ENCODE measurements around the gene CYB5D1.

CYB5D1 gene

DNA sequence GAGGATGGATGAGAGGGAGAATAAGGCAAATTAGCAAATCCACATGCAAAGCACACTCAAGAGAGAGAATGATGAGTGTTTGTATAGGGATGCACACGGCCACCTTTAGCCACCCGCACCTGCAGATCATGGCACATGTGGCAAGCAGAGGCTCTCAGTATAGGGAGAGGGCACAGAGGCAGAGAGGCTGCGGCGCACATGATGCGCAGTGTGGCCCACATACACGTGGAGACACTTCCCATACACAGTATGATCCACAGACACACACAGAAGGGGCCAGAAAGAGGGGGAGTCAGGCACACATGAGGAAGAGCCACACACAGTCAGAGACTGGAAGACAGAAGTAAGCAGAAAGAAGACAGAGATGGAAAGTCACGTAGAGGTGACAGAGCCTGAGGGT lies 24.3 kb downstream of the CYB5D1 start:
- TF ChIP-seq, protein P1, sequence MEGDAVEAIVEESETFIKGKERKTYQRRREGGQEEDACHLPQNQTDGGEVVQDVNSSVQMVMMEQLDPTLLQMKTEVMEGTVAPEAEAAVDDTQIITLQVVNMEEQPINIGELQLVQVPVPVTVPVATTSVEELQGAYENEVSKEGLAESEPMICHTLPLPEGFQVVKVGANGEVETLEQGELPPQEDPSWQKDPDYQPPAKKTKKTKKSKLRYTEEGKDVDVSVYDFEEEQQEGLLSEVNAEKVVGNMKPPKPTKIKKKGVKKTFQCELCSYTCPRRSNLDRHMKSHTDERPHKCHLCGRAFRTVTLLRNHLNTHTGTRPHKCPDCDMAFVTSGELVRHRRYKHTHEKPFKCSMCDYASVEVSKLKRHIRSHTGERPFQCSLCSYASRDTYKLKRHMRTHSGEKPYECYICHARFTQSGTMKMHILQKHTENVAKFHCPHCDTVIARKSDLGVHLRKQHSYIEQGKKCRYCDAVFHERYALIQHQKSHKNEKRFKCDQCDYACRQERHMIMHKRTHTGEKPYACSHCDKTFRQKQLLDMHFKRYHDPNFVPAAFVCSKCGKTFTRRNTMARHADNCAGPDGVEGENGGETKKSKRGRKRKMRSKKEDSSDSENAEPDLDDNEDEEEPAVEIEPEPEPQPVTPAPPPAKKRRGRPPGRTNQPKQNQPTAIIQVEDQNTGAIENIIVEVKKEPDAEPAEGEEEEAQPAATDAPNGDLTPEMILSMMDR (IDR thresholded peaks at IDR 0.05): no peak

DNA sequence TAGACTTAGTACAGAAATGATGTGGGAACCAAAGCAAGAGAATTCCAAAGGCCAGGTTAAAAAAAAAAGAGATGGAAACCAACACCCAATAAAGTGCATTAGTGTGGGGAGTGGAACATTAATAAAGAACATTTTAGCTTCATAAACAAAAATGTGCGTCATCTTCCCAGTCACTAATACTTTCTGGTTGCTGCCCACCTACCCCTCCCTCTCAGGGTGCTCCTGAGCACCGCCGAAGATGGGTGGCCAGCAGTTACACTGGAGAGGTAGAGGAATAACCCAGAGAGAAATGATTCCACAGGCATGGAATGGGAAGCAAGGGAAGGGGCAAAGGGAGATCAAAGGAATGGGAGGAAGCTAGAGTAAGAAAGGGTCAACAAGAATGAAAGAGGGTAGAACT lies 24.8 kb downstream of the CYB5D1 start:
- H3K27me3 ChIP-seq: peaks cover 0 to 22% of the 10 kb centered on the region in 2 donors
- H3K4me3 ChIP-seq: no peak overlapping the region
- H3K4me1 ChIP-seq: peaks cover under 1 to 29% (median 21%) of the 10 kb centered on the region in 4 donors
- DNase-seq: no peak
- H3K9me3 ChIP-seq: no peaks in the 10 kb centered on the region
- TF ChIP-seq, protein P1 (IDR thresholded peaks at IDR 0.05): no peak
- H3K36me3 ChIP-seq: peaks cover 0 to 16% (median 6%) of the 10 kb centered on the region in 3 donors
- peak overlapping the region in 1 of 2 donors; percentile 58 for H3K27ac ChIP-seq
- intact Hi-C loops (cut with DNase I; ENCODE audit: low total_unique reads): no loop called here

More for the DNA sequence above, 24.3 kb downstream of the CYB5D1 start:
- peaks cover 0 to 25% (median 17%) of the 10 kb centered on the region in 4 donors for H3K4me1 ChIP-seq
- no peak for DNase-seq
- peaks cover 0 to 22% of the 10 kb centered on the region in 2 donors for H3K27me3 ChIP-seq
- no peak overlapping the region for H3K27ac ChIP-seq
- H3K36me3 ChIP-seq: peaks cover 0 to 16% (median 6%) of the 10 kb centered on the region in 3 donors
- H3K9me3 ChIP-seq: no peaks in the 10 kb centered on the region
- intact Hi-C loops (cut with DNase I; ENCODE audit: low total_unique reads): no loop called here
- H3K4me3 ChIP-seq: no peak overlapping the region

DNA sequence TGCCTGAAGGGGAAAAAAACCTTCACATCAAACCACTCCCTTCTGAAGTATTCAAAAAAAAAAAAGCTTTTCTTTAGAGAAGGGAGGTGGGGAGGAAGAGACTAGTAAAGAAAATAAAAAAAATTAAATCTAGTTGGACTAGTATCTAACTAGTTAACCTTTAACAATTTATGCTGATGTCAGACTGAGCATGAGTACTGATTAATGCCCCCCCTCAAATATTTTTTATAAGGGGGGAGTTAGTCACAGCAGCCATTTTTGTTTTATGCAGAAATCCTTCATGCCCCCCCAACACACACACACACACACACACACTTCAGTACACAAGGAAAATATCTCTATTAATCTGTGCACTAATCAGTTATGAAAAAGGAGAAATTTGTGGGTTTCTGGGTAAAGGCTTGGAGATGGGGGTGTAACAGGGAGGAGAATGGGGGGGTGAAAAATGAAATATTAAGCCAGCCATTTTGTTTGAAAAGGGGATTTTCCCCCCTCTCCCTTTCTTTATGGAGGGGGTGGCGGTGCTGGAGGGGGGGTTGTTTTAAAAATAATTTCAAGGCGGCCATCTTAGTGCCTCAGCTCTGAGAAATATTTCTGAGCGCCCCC lies 26.1 kb downstream of the CYB5D1 start:
- H3K4me1 ChIP-seq: peaks cover 10 to 42% (median 32%) of the 10 kb centered on the region in 4 donors
- H3K36me3 ChIP-seq: peaks cover 0 to 16% (median 0%) of the 10 kb centered on the region in 3 donors
- intact Hi-C loops (cut with DNase I; ENCODE audit: low total_unique reads): no loop called here
- DNase-seq: no peak
- TF ChIP-seq, protein P1 (IDR thresholded peaks at IDR 0.05): no peak
- H3K27me3 ChIP-seq: peaks cover 0 to 22% of the 10 kb centered on the region in 2 donors
- no peaks in the 10 kb centered on the region for H3K9me3 ChIP-seq
- H3K4me3 ChIP-seq: peak overlapping the region; percentile 62 to 66
- peak overlapping the region; percentile 58 to 80 for H3K27ac ChIP-seq

GRCh38 chr17:7884581-7885366 lies 27.0 kb downstream of the CYB5D1 start:
- H3K27ac ChIP-seq: peak overlapping the region; percentile 80 to 82
- intact Hi-C loops (cut with DNase I; ENCODE audit: low total_unique reads): no loop called here
- no peak for DNase-seq
- H3K9me3 ChIP-seq: no peaks in the 10 kb centered on the region
- TF ChIP-seq, protein P1 (IDR thresholded peaks at IDR 0.05): no peak
- peaks cover 0 to 14% (median 0%) of the 10 kb centered on the region in 3 donors for H3K36me3 ChIP-seq
- peaks cover 15 to 50% (median 41%) of the 10 kb centered on the region in 4 donors for H3K4me1 ChIP-seq
- H3K27me3 ChIP-seq: peaks cover 0 to 22% of the 10 kb centered on the region in 2 donors
- H3K4me3 ChIP-seq: peak overlapping the region; percentile 62 to 66

DNA sequence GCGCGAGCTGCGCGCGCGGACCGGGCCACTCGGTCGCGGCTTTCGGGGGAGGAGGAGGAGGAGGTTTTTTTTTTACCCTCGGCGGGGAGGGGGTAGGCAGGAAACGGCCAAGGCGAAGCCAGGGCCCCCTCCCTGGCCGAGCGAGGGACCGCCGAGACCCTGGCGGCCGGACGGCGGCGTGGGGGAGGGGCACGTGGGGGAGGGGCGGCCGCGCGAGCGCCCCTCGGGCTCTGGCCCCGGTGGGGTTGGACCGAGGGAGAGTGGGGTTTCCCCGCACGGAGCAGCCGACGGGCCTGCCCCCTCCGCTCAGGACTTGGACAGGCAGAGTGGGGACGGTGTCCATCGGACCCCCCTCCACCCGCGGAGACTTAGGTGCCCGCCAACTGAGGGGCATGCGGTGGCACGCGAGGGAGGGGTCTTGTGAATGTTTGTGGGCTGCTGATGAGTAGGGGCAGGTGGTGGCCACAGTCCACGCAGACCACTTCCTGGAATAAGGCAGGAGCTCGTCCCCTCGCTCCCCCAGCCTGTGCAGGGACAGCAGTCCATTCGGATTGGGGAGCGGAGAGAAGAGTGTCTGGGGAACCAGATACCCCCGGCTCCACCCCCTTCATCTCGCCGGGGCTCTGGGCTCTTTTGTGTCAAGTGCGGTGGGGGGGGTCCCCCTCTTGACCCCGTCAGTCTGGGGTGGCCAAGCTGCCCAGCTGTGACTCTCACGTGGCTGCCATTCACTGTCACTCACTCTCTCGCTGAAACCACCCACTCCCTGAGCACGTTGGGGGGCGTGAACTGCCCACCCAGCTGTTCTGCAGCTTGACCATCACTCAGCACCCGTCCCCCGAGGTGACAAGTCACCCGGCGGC lies 27.8 kb downstream of the CYB5D1 start:
- peaks cover 0 to 11% (median 0%) of the 10 kb centered on the region in 3 donors for H3K36me3 ChIP-seq
- peaks cover 0 to 22% of the 10 kb centered on the region in 2 donors for H3K27me3 ChIP-seq
- peak overlapping the region; percentile 80 to 82 for H3K27ac ChIP-seq
- peak; percentile 45 to 73 for DNase-seq
- peaks cover 15 to 52% (median 44%) of the 10 kb centered on the region in 4 donors for H3K4me1 ChIP-seq
- intact Hi-C loops (cut with DNase I; ENCODE audit: low total_unique reads): no loop called here
- TF ChIP-seq, protein P1 (IDR thresholded peaks at IDR 0.05): no peak
- H3K9me3 ChIP-seq: no peaks in the 10 kb centered on the region
- peak overlapping the region; percentile 62 to 66 for H3K4me3 ChIP-seq

Measured in tibial artery (tissue), 4 donors.